Anterior cingulate cortex (tissue), 58 donors: ENCODE results near the gene ELP2.
A peak's percentile ranks its signal among the peaks of the same experiment; 100 is the strongest.
"Not testable (repeated sequence)": the region's sequence is repeated elsewhere in the genome, so short reads cannot be mapped to it uniquely, and the experiment has no call there.

ENCODE experiments used
- DNase-seq, 58 donors: peaks; one replicate each; lab custom pipeline; 2025; lab: John Stamatoyannopoulos, UW

ELP2 gene

GRCh38 chr18:36155851-36156757 lies 26.4 kb downstream of the ELP2 start:
- DNase-seq: no peak

- DNase-seq: no peak
These were observed 27.7 kb downstream of the ELP2 start for GRCh38 chr18:36157441-36157840.

- no peak for DNase-seq
These were observed 28.7 kb downstream of the ELP2 start for GRCh38 chr18:36158266-36158867.

DNA sequence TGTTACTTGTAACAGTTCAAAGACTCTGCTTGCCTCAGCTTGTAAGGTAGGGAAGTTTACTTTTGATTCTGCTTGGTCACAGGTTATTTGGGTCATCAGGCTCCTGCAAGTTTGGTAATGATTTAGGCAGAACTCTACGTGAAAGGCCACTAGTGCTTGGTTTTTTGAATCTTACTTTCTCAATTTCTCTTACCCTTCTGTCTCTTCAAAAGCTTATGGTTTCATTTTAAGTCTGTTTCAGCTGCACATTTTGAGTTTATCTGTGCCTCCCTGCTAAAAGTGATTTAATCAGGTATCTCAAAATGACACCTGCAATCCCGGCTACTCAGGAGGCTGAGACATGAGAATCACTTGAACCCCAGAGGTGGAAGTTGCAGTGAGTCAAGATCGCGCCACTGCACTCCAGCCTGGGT lies 31.3 kb downstream of the ELP2 start:
- DNase-seq: no peak

- DNase-seq: no peak
These were observed 33.3 kb downstream of the ELP2 start for GRCh38 chr18:36162981-36163380.

DNA sequence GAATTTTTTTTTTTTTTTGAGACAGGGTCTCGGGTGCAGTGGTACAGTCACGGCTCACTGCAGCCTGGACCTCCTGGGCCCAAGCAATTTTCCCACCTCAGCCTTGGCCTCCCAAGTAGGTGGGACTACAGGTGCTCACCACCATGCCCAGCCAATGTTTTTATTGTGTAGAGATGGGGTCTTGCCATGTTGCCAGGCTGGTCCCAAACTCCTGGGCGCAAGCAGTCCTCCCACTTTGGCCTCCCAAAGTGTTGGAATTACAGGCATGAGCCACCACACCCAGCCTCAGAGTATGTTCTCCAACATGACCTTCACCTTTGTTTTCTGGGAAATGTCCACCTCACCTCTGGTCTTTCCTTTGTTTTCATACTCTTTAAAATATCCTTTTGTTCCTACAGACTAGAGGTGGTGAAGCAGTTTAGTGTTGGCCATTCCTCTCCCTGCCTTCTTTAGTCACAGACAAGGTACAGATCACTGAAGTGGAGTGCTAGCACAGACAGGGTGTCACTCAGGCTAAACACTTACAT lies 38.1 kb downstream of the ELP2 start:
- DNase-seq: no peak

DNA sequence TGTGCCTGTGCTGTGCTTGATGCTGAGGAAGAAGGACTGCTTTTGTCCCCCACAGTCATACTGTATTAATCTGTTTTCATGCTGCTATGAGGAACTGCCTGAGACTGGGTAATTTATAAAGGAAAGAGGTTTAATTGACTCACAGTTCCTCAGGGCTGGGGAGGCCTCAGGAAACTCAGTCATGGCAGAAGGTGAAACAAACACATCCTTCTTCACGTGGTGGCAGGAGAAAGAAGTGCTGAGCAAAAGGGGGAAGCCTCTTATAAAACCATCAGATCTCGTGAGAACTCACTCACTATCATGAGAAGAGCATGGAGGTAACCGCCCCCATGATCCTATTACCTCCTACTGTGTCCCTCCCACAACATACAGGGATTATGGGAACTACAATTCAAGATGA lies 38.6 kb downstream of the ELP2 start:
- DNase-seq: not testable (repeated sequence)

DNA sequence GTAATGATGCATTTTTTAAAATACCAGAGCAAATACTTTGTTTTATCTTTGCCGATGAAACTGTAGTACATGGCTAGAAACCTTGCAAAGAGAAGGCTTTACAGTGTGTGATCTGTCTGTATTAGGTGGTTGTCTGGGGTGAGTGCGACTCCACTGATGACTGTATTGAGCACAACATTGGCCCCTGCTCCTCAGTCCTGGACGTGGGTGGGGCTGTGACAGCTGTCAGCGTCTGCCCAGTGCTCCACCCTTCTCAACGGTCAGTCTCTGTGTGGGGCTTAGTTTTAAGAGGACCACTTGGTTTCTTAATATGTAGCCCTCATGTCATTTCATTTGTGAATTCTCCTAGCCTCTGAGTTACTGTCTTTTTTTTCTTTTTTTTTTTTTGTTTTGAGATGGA lies 40.2 kb downstream of the ELP2 start:
- no peak for DNase-seq

GRCh38 chr18:36175481-36175880 lies 45.8 kb downstream of the ELP2 start:
- DNase-seq: no peak

DNA sequence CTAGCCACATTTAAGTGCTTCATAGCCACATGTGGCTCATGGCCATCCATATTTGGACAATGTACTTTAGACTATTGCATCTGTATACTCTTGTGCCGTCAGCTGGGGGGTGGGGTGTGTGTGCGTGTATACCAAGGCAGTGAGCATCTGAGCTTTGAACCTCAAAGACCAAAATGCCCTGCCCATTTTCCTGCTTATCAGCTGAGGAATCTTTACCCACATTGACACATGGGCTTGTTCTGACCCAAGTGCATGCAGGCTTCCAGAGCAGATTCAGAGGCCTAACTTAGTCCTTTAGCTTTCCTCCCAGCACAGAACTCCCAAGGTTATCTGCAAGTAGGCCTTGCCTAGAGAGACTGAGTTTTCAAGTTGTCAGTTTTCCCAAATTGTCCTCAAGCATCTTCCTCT lies 46.5 kb downstream of the ELP2 start:
- no peak for DNase-seq

DNA sequence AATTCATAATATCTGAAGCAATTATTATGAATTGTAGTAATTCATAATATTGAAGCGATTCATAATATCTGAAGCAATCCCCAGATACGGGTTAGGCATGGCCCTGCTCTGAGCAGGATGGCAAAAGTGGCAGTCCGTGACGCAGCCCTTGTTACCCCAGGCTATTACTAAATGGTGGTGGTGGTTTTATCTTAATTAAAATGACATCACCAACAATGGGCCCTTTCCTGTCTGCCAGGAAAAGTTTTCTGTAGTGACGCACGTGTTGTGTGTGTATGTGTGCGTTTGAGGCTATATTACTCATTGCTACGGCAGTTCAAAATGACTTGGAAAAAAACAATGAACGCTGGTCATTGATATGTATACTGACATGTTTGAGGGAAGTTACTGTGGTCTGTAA lies 47.0 kb downstream of the ELP2 start:
- DNase-seq: no peak

GRCh38 chr18:36177913-36178312 lies 48.2 kb downstream of the ELP2 start:
- no peak for DNase-seq

DNA sequence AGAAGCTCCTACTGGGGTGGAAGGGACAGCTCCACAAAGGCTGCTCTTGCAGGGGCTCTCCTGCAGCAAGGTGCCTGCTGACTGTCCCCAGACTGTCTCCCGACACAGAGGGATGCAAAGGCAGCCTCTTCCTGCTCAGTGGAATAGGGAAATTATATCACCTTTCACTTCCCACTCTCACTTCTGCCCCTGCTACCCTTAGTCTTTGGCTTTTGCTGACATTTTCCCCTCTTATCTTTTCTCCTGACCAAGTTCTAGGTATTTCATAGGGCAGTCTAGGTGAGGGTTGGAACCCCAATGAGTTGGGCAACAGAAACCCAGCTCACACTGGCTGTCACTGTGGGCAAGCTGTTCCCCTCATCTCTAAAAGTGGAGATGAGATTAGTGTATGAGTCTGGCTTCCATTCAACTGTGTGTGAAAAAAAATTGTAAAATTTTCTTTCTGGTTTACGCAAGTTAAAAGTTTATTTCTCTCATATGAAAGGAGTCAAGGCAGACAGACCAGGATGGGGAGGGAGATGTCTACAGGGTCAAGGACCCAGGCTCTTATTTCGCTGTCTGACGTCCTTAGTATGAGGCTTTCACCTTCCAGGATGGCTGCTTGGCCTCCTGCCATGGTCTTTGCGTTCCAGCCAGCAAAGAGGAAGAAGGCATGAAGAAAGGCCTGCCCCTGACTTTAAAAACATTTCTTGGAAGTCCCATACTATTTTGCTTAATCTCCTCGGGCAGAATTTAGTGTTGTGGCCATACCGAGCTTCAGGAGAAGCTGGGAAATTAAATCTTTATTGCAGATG lies 50.1 kb downstream of the ELP2 start:
- DNase-seq: peak in 14 of 58 donors; percentile 3 to 51 (median 12)

GRCh38 chr18:36181441-36181840 lies 51.7 kb downstream of the ELP2 start:
- no peak for DNase-seq

GRCh38 chr18:36181898-36182506 lies 52.3 kb downstream of the ELP2 start:
- DNase-seq: no peak

GRCh38 chr18:36183033-36183432 lies 53.3 kb downstream of the ELP2 start:
- no peak for DNase-seq

- DNase-seq: no peak
These were observed 54.3 kb downstream of the ELP2 start for GRCh38 chr18:36183987-36184386.

DNA sequence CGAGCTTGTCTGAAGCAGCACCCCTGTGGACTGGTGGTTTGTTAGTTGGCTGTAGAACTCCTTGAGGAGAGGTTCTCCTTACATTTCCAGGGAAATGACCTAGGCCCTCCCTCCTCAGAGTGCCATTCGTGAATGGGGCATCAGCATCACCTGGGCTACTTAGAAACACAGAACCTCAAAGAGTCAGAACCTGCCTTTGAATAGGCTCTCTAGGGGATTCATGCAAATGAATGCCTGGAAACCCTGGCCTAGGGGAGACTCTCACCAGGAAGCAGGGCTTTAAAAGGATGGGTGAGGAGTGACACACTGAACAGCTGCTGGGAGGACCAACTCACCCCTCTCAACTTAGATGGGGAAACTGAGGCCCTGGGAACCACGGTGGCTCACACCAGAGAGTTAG lies 55.5 kb downstream of the ELP2 start:
- no peak for DNase-seq

- no peak for DNase-seq
These were observed 56.3 kb downstream of the ELP2 start for GRCh38 chr18:36185901-36186460.
